Sigmoid colon (tissue), 7 donors: Measurements from ENCODE around the gene ZAP70. TPM values are rescaled to one million over a fixed set of nuclear protein-coding genes. Genes with fewer than 3 reads are reported as not detected.

ENCODE experiments used
- DNase-seq: peaks from one replicate; pipeline ENCODE4 v3.0.0-alpha.2; 2019
- H3K27ac ChIP-seq, 4 donors: fragments of 200-600 bp; sonication (generic); one replicate each; pipeline ENCODE4 v1.5.1; 2016 to 2019; ENCODE audit warnings: mild to moderate bottlenecking in 1 of 4
- H3K27me3 ChIP-seq, 3 donors: fragments of 200-600 bp; sonication (generic); one replicate each; pipeline ENCODE4 v1.5.1; 2019; ENCODE audit warnings: mild to moderate bottlenecking in 1 of 3
- H3K36me3 ChIP-seq, 4 donors: fragments of 200-600 bp; sonication (generic); one replicate each; pipeline ENCODE4 v1.5.1; 2016 to 2019
- H3K4me1 ChIP-seq, 4 donors: fragments of 200-600 bp; sonication (generic); one replicate each; pipeline ENCODE4 v1.5.1; 2017 to 2019
- H3K4me3 ChIP-seq, 4 donors: fragments of 200-600 bp; sonication (generic); one replicate each; pipeline ENCODE4 v1.5.1; 2017 to 2019; ENCODE audit warnings: mild to moderate bottlenecking in 2 of 4, moderate library complexity in 1 of 4
- H3K9me3 ChIP-seq, 4 donors: fragments of 200-600 bp in 3 of 4; sonication (generic) in 3 of 4; one replicate each; pipeline versions ENCODE4 v1.5.1 to v1.6.1; 2013 to 2019
- EP300 ChIP-seq, 4 donors: sonication (generic); formaldehyde crosslinking; IDR thresholded peaks; one replicate each; pipeline ENCODE4 v1.6.1; 2017; ENCODE audit warnings: antibody characterized with exemption in 4 of 4
- POLR2A ChIP-seq, 2 donors: fragments of 450-650 bp; IDR thresholded peaks; one replicate each; pipeline ENCODE4 v1.6.1; 2016; ENCODE audit warnings: antibody characterized with exemption in 2 of 2, mild to moderate bottlenecking in 2 of 2, moderate library complexity in 2 of 2
- POLR2AphosphoS5 ChIP-seq, 4 donors: sonication (generic); formaldehyde crosslinking; IDR thresholded peaks; one replicate each; pipeline ENCODE4 v1.6.1; 2017; ENCODE audit warnings: antibody characterized with exemption in 4 of 4
- WGBS, 2 donors: extraction: QIAGEN DNeasy Blood & Tissue Kit; methylation state at CpG; one replicate each; pipeline ENCODE4 v1.1.7; 2013; 5-methylcytosine and 5-hydroxymethylcytosine counted together
- intact Hi-C: fragments of 100-400 bp; cut with DNase I; formaldehyde crosslinking; loops from one replicate; pipeline ENCODE4 v1.15.1; 2023
- polyA plus RNA-seq, 3 donors: library from polyadenylated mRNA; stranded (reverse); fragments of 200-250 nt; gene quantifications; one replicate each; pipeline ENCODE4 v1.2.3, GENCODE V29; 2013
- total RNA-seq, 4 donors: library from RNA; depleted of rRNA; stranded (reverse); fragments of >200 nt; gene quantifications; one replicate each; pipeline ENCODE4 v1.1.0, GENCODE V29; 2016
- TF ChIP-seq, protein P1 (sequence below), 4 experiments: fragments of 450-650 bp in 3 of 4; fragments of 200-600 bp in 1 of 4; IDR thresholded peaks; one replicate each; pipeline ENCODE4 v1.5.1; 2016 to 2019; ENCODE audit warnings: antibody characterized with exemption in 4 of 4, mild to moderate bottlenecking in 3 of 4, moderate library complexity in 2 of 4
- donor health status: healthy with polysubstance abuse.
- donor health status: Bipolar disorder and iron deficiency.
- donor health status: healthy.

The ZAP70 gene
- total and polyA plus RNA-seq, 7 donors, result 1.3 to 28.0 (median 2.5) TPM; not detected in 2

- H3K36me3 ChIP-seq, result peaks cover 17 to 76% (median 40%) of the 10 kb centered on the region in 4 donors
- intact Hi-C loops, result no loop called here
- no peaks in the 10 kb centered on the region for H3K9me3 ChIP-seq
- H3K4me1 ChIP-seq, result peaks cover 0 to 11% (median 0%) of the 10 kb centered on the region in 4 donors
- no peak overlapping the region for H3K4me3 ChIP-seq
- TF ChIP-seq, protein P1, sequence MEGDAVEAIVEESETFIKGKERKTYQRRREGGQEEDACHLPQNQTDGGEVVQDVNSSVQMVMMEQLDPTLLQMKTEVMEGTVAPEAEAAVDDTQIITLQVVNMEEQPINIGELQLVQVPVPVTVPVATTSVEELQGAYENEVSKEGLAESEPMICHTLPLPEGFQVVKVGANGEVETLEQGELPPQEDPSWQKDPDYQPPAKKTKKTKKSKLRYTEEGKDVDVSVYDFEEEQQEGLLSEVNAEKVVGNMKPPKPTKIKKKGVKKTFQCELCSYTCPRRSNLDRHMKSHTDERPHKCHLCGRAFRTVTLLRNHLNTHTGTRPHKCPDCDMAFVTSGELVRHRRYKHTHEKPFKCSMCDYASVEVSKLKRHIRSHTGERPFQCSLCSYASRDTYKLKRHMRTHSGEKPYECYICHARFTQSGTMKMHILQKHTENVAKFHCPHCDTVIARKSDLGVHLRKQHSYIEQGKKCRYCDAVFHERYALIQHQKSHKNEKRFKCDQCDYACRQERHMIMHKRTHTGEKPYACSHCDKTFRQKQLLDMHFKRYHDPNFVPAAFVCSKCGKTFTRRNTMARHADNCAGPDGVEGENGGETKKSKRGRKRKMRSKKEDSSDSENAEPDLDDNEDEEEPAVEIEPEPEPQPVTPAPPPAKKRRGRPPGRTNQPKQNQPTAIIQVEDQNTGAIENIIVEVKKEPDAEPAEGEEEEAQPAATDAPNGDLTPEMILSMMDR (IDR thresholded peaks at IDR 0.05), result no peak
- no peak for TF ChIP-seq EP300 (IDR thresholded peaks at IDR 0.05)
- 93 to 94% methylated on average over 18 of the region's 18 CpGs for WGBS, 2 donors
- H3K27ac ChIP-seq, result no peak overlapping the region
- no peak for DNase-seq
- no peaks in the 10 kb centered on the region for H3K27me3 ChIP-seq
These were observed 43.7 kb downstream of the ZAP70 start for GRCh38 chr2:97757062-97757461.

GRCh38 chr2:97758131-97758705 is 44.8 kb downstream of the ZAP70 start:
- no peaks in the 10 kb centered on the region for H3K9me3 ChIP-seq
- intact Hi-C loops, result no loop called here
- DNase-seq, result no peak
- TF ChIP-seq POLR2A (IDR thresholded peaks at IDR 0.05), result no peak
- no peak for TF ChIP-seq EP300 (IDR thresholded peaks at IDR 0.05)
- TF ChIP-seq, protein P1 (IDR thresholded peaks at IDR 0.05), result no peak
- TF ChIP-seq POLR2AphosphoS5 (IDR thresholded peaks at IDR 0.05), result no peak
- WGBS, 2 donors, result 72 to 83% methylated on average over 1 of the region's 1 CpG
- no peaks in the 10 kb centered on the region for H3K4me1 ChIP-seq
- H3K36me3 ChIP-seq, result peaks cover 17 to 88% (median 46%) of the 10 kb centered on the region in 4 donors
- no peak overlapping the region for H3K4me3 ChIP-seq
- H3K27me3 ChIP-seq, result no peaks in the 10 kb centered on the region
- no peak overlapping the region for H3K27ac ChIP-seq

GRCh38 chr2:97759727-97760407 is 46.5 kb downstream of the ZAP70 start:
- Histone ChIP-seq H3K4me3 (no peak overlapping the region), H3K9me3 (no peaks in the 10 kb centered on the region), H3K27ac (no peak overlapping the region), H3K27me3 (no peaks in the 10 kb centered on the region), H3K36me3 (peaks cover 17 to 99% (median 58%) of the 10 kb centered on the region in 4 donors), H3K4me1 (no peaks in the 10 kb centered on the region)
- TF ChIP-seq POLR2AphosphoS5 (IDR thresholded peaks at IDR 0.05) (no peak), POLR2A (IDR thresholded peaks at IDR 0.05) (no peak), EP300 (IDR thresholded peaks at IDR 0.05) (no peak)
- TF ChIP-seq, protein P1 (IDR thresholded peaks at IDR 0.05), result no peak
- 82 to 88% methylated on average over 9 of the region's 9 CpGs for WGBS, 2 donors
- no peak for DNase-seq
- intact Hi-C loops, result no loop called here

DNA sequence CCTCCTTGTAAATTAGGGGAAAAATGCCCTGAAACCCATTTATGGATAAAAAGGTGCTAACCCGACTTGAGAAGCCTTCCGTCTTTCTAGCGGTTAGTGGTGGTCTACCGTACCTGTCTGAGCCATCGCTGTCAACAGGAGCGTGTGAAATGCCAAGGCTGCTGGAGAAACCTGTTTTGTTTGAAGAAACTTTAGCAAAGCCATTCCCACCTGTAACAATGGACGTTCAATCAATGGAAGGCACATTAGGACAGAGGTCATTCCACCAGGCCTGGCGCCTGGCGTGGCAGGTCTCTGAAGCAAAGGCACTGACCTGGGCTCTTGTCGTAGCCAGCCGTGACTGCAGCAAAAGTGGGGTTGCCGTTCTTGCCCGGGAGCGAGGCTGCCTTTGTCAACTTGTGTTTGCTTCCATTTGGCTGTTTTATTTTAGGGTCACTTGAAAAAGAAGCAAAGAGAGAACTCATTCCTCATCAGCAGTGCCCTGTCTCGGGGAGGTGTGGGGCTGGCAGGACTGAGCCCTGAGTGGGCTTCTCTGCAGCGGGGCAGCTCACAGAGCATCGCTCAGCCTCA is 47.2 kb downstream of the ZAP70 start:
- 96 to 97% methylated on average over 17 of the region's 17 CpGs for WGBS, 2 donors
- H3K4me1 ChIP-seq, result no peaks in the 10 kb centered on the region
- intact Hi-C loops, result no loop called here
- H3K27me3 ChIP-seq, result no peaks in the 10 kb centered on the region
- TF ChIP-seq, protein P1 (IDR thresholded peaks at IDR 0.05), result no peak
- TF ChIP-seq POLR2AphosphoS5 (IDR thresholded peaks at IDR 0.05), result no peak
- TF ChIP-seq POLR2A (IDR thresholded peaks at IDR 0.05), result no peak
- no peak for TF ChIP-seq EP300 (IDR thresholded peaks at IDR 0.05)
- peaks cover 17 to 99% (median 62%) of the 10 kb centered on the region in 4 donors for H3K36me3 ChIP-seq
- H3K27ac ChIP-seq, result no peak overlapping the region
- DNase-seq, result no peak
- H3K4me3 ChIP-seq, result no peak overlapping the region
- no peaks in the 10 kb centered on the region for H3K9me3 ChIP-seq
